Spleen (tissue), 11 donors: ENCODE measurements around the gene LRRC8D. TPM values are rescaled to one million over a fixed set of nuclear protein-coding genes. Genes with fewer than 3 reads are reported as not detected.

Experiments used
- DNase-seq: peaks from one replicate; pipeline ENCODE4 v3.0.0-alpha.2; 2020
- H3K27ac ChIP-seq, 8 donors: fragments of 200-600 bp; sonication (generic) in 7 of 8; 1 replicate in 4 of 8; 2 replicates in 4 of 8; pipeline versions ENCODE4 v1.5.0 to v1.8.0; 2016 to 2021; ENCODE audit warnings: inconsistent platforms in 4 of 8, mild to moderate bottlenecking in 4 of 8, moderate library complexity in 1 of 8
- H3K27me3 ChIP-seq, 7 donors: fragments of 200-600 bp; sonication (generic) in 6 of 7; replicated peaks in 1 of 7; 1 replicate in 4 of 7; 2 replicates in 3 of 7; pipeline versions ENCODE4 v1.5.0 to v1.8.0; 2016 to 2021; ENCODE audit warnings: inconsistent platforms in 3 of 7, mild to moderate bottlenecking in 1 of 7
- H3K36me3 ChIP-seq, 6 donors: fragments of 200-600 bp; sonication (generic) in 5 of 6; 1 replicate in 4 of 6; 2 replicates in 2 of 6; pipeline versions ENCODE4 v1.5.0 to v1.8.0; 2016 to 2021; ENCODE audit warnings: inconsistent platforms in 2 of 6
- H3K4me1 ChIP-seq, 6 donors: fragments of 200-600 bp; sonication (generic) in 5 of 6; 1 replicate in 3 of 6; 2 replicates in 3 of 6; pipeline versions ENCODE4 v1.5.0 to v1.8.0; 2016 to 2021; ENCODE audit warnings: inconsistent platforms in 3 of 6
- H3K4me3 ChIP-seq, 8 donors: fragments of 200-600 bp; sonication (generic) in 7 of 8; 1 replicate in 4 of 8; 2 replicates in 4 of 8; pipeline versions ENCODE4 v1.5.0 to v1.8.0; 2016 to 2021; ENCODE audit warnings: inconsistent platforms in 4 of 8, mild to moderate bottlenecking in 4 of 8, moderate library complexity in 2 of 8
- H3K9me3 ChIP-seq, 8 donors: fragments of 200-600 bp; sonication (generic) in 7 of 8; 1 replicate in 4 of 8; 2 replicates in 4 of 8; pipeline versions ENCODE4 v1.5.0 to v1.8.0; 2016 to 2021; ENCODE audit warnings: inconsistent platforms in 4 of 8
- CTCF ChIP-seq, 11 experiments: fragments of 200-600 bp in 7 of 11; fragments of 450-650 bp in 4 of 11; sonication (generic) in 4 of 11; IDR thresholded peaks in 8 of 11; conservative IDR thresholded peaks in 3 of 11; 1 replicate in 7 of 11; 2 replicates in 4 of 11; pipeline versions ENCODE4 v1.4.0 to v1.8.0; 2016 to 2021; ENCODE audit warnings: antibody characterized with exemption in 11 of 11, inconsistent platforms in 4 of 11, mild to moderate bottlenecking in 1 of 11
- POLR2A ChIP-seq, 3 donors: fragments of 450-650 bp; IDR thresholded peaks; one replicate each; pipeline ENCODE4 v1.5.1; 2017; ENCODE audit warnings: antibody characterized with exemption in 3 of 3, mild to moderate bottlenecking in 1 of 3
- POLR2AphosphoS5 ChIP-seq, 3 donors: sonication (generic); formaldehyde crosslinking; IDR thresholded peaks; one replicate each; pipeline ENCODE4 v1.5.1; 2017; ENCODE audit warnings: antibody characterized with exemption in 3 of 3
- WGBS, 5 donors: extraction: QIAGEN DNeasy Blood & Tissue Kit in 3 of 5; methylation state at CpG; one replicate each; pipeline versions ENCODE4 v1.1.5 to v1.1.7; 2013 to 2018; 5-methylcytosine and 5-hydroxymethylcytosine counted together
- intact Hi-C: fragments of 100-400 bp; cut with DNase I; formaldehyde crosslinking; loops from one replicate; pipeline ENCODE4 v1.15.0; 2023; ENCODE audit warnings: low total_unique reads
- polyA plus RNA-seq, 3 donors: library from polyadenylated mRNA; stranded (reverse); fragments of 200-250 nt; gene quantifications; one replicate each; pipeline ENCODE4 v1.2.1, GENCODE V29; 2013
- total RNA-seq, 7 donors: library from RNA; depleted of rRNA in 3 of 7; stranded (reverse); fragments of >200 nt in 3 of 7; fragmentation: NEBNext Ultra II Directional in 4 of 7; extraction: Animal tissue kit (Norgen Biotek cat#: 25700) in 4 of 7; gene quantifications; one replicate each; pipeline versions ENCODE4 v1.1.0 to v1.2.1, GENCODE V29; 2016 to 2021
- donor health status: healthy with polysubstance abuse.
- donor health status: DM: no; HTN: no; CAD: no; lungs with moderate emphysema.
- donor health status: DM: no; HTN: no; CAD: no.
- donor health status: Bipolar disorder and iron deficiency.
- donor health status: healthy.
- donor health status: DM: no; HTN: no; CAD: no.
- donor health status: DM: yes; HTN: yes; CAD: no.

The LRRC8D gene
- total and polyA plus RNA-seq, 10 donors, result 12.8 to 42.0 (median 34.5) TPM

GRCh38 chr1:89898150-89898549, 77.3 kb downstream of the LRRC8D start:
- no peak for TF ChIP-seq POLR2A (IDR thresholded peaks at IDR 0.05)
- TF ChIP-seq CTCF (IDR thresholded peaks at IDR 0.05 in 8 of 11, conservative IDR thresholded peaks at IDR 0.05 in 3 of 11), result no peak
- TF ChIP-seq POLR2AphosphoS5 (IDR thresholded peaks at IDR 0.05), result no peak
- Histone ChIP-seq H3K27me3 (no peaks in the 10 kb centered on the region), H3K9me3 (no peaks in the 10 kb centered on the region), H3K4me1 (peaks cover 0 to 47% (median 0%) of the 10 kb centered on the region in 6 donors), H3K27ac (peak overlapping the region in 5 of 8 donors; percentile 5 to 59 (median 22)), H3K36me3 (peaks cover 0 to 15% (median 0%) of the 10 kb centered on the region in 6 donors), H3K4me3 (no peak overlapping the region)
- intact Hi-C loops, result no loop called here
- WGBS, 5 donors, result 72 to 91% (median 74%) methylated on average over 6 of the region's 6 CpGs
- DNase-seq, result no peak

GRCh38 chr1:89898695-89899470, 78.1 kb downstream of the LRRC8D start:
- Histone ChIP-seq H3K27me3 (no peaks in the 10 kb centered on the region), H3K27ac (peak overlapping the region in 4 of 8 donors; percentile 5 to 59 (median 34)), H3K4me3 (no peak overlapping the region), H3K9me3 (no peaks in the 10 kb centered on the region), H3K4me1 (peaks cover 0 to 54% (median 6%) of the 10 kb centered on the region in 6 donors), H3K36me3 (peaks cover 0 to 15% (median 0%) of the 10 kb centered on the region in 6 donors)
- TF ChIP-seq POLR2A (IDR thresholded peaks at IDR 0.05), result no peak
- intact Hi-C loops, result no loop called here
- DNase-seq, result no peak
- WGBS, 5 donors, result 94 to 97% (median 96%) methylated on average over 7 of the region's 7 CpGs

- no peaks in the 10 kb centered on the region for H3K9me3 ChIP-seq
- TF ChIP-seq POLR2A (IDR thresholded peaks at IDR 0.05) (no peak), CTCF (IDR thresholded peaks at IDR 0.05 in 8 of 11, conservative IDR thresholded peaks at IDR 0.05 in 3 of 11) (no peak), POLR2AphosphoS5 (IDR thresholded peaks at IDR 0.05) (no peak)
- WGBS, 5 donors, result 54 to 67% (median 61%) methylated on average over 2 of the region's 2 CpGs
- peaks cover 5 to 69% (median 20%) of the 10 kb centered on the region in 6 donors for H3K4me1 ChIP-seq
- intact Hi-C loops, result no loop called here
- H3K36me3 ChIP-seq, result peaks cover 0 to 15% (median 0%) of the 10 kb centered on the region in 6 donors
- no peak overlapping the region for H3K27ac ChIP-seq
- DNase-seq, result no peak
- no peak overlapping the region for H3K4me3 ChIP-seq
- H3K27me3 ChIP-seq, result no peaks in the 10 kb centered on the region
Measured at GRCh38 chr1:89900323-89900722, 79.5 kb downstream of the LRRC8D start.

GRCh38 chr1:89900791-89901708, 80.2 kb downstream of the LRRC8D start:
- H3K4me3 ChIP-seq, result no peak overlapping the region
- no peak overlapping the region for H3K27ac ChIP-seq
- peaks cover 7 to 76% (median 24%) of the 10 kb centered on the region in 6 donors for H3K4me1 ChIP-seq
- H3K36me3 ChIP-seq, result peaks cover 0 to 15% (median 0%) of the 10 kb centered on the region in 6 donors
- no peaks in the 10 kb centered on the region for H3K27me3 ChIP-seq
- 86 to 93% (median 92%) methylated on average over 6 of the region's 6 CpGs for WGBS, 5 donors
- intact Hi-C loops, result no loop called here
- no peaks in the 10 kb centered on the region for H3K9me3 ChIP-seq
- no peak for DNase-seq
- TF ChIP-seq POLR2A (IDR thresholded peaks at IDR 0.05), result no peak
- no peak for TF ChIP-seq POLR2AphosphoS5 (IDR thresholded peaks at IDR 0.05)
- TF ChIP-seq CTCF (IDR thresholded peaks at IDR 0.05 in 8 of 11, conservative IDR thresholded peaks at IDR 0.05 in 3 of 11), result no peak
